Fibroblast of gingiva (primary cell): Measurements from ENCODE around the gene ZNF484.
A peak's percentile ranks its signal among the peaks of the same experiment; 100 is the strongest.
"Not testable (repeated sequence)": the region's sequence is repeated elsewhere in the genome, so short reads cannot be mapped to it uniquely, and the experiment has no call there.

Experiments
- DNase-seq: peaks from one replicate; pipeline ENCODE4 v3.0.0-alpha.2; 2011; ENCODE audit warnings: low read depth

ZNF484 gene

GRCh38 chr9:92877531-92878430 lies at the start of gene ZNF484:
Gene ZNF484, minus strand, starts transcription at chr9:92878038. Its CDS starts 3,009 bp downstream, at chr9:92875029.
- peak; percentile 96 for DNase-seq

- DNase-seq, result no peak
Observed at GRCh38 chr9:92920437-92920836, 42.6 kb upstream of the ZNF484 start.

DNA sequence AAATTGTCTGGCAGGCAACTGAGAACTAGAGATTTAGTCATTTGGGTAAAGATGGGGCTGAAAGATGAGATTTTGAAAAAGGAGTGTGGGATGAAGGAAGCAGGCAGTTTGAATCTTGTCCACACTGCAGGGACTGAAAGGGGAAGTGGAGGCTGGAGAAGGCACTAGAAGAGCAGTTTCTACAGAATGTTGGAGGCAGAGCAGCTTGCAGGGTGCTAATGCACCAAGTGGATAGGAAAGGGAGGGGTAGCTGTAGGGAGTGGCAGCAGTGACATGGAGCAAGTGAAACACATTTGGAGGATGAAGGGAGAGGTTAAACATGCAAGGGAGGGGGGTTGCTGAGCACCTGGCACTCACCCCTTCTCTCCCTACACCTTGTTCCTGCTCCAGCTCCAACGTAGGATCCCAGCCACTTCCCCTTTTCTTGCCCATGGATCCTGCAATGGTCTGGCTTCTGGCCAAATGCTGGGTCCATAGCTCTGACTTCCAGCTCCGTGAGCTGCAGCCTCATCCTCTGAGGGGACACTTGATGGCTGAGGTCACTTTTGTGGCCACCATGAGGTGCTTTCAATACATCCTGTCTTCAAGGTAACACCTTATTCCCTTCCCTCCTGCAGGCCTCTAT lies 39.5 kb upstream of the ZNF484 start:
- DNase-seq, result no peak

DNA sequence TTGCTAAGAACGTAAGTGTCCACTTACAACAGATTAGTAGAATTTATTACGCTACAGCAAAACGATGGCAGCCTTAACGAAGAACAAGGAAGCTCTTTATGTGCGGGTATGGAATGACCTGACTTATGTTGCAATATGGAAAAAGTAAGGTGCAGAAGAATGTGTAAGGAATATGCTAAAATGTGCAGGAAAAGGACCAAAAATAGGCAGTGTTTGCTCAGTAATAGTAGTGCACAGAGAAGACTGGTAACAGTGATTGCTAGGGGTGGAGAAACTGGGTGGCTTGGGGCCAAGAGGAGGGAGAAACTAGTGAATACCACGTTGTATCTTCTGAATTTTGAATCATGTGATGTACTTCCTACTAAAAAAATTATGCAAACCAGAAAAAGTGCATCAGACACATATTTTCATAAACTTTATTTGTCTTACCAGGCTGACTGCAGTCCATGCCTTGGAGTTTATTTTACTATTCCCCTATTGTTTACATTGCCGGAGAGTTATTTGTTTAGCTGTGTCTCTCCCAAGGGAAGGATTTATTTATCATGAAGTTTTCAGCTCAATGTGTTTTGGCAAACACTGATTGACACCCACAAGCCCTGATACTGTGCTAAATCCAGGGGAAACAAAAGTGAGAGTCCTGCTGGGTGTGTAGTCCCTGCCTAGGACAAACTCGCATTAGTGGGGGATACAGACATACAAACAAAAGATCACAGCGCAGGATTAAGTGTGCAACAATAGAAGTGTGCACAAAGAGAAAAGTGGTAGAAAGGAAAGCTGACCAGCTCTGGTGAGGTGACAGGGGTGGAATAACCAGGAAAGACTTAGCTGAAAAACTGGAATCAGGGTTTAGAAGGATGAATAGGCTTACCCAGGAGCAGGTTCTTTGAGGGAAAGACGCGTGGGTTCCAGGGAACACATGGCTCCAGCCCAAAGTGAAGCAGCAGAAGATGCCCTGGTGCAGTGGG lies 34.0 kb upstream of the ZNF484 start:
- peak; percentile 45 for DNase-seq

DNA sequence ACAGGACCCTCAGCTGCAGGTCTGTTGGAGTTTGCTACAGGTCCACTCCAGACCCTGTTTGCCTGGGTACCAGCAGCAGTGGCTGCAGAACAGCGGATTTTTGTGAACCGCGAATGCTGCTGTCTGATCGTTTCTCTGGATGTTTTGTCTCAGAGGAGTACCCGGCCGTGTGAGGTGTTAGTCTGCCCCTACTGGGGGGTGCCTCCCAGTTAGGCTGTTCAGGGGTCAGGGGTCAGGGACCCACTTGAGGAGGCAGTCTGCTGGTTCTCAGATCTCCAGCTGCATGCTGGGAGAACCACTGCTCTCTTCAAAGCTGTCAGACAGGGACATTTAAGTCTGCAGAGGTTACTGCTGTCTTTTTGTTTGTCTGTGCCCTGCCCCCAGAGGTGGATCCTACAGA lies 27.3 kb upstream of the ZNF484 start:
- DNase-seq, result not testable (repeated sequence)

DNA sequence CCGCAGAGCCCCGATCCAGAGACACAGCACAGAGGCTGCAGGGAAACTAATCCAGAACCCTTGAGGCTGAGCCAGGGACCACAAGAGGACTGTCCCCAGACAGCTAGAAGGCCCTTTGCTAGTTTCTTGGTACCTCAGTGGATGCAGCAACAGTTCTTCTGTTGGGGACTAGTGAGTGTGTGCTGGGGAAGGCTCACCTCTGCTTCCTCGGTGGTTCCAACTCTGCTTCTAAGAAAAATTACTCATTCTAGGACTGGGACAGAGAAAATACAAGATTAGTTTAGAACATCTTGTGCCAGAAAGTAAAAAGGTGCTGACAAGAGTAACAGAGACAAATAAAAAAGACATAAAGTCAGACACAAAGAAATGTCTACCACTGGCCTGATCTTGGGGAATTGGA lies 19.5 kb upstream of the ZNF484 start:
- DNase-seq, result no peak

DNA sequence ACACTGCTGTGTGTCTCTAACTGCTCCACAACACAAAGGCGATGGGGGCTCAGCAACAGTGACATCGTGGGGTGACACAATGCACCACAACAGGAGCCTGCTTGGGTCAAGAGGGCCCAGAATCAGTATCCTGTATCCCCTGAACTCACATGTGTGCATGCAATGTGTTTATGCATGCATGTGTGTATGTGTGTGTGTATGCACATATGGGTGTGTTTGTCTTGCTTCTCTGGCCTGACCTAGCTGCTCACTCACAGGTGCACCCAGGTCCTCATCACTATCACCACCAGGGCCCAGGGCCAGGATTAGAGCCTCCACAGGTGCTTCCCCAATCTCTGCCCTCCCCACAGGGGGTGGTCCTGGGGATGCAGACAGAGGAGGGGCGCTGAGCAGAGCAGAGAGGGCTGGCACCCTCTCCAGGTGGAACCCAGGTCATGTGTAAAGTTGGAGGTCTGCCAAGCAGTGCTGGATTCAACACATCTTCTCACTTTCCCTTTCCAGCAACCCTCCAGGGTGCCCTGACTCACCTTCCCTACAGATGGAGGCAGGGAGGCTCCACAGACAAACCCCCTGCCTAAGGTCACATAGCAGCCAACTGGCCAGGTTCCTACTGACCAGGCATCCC lies 18.1 kb upstream of the ZNF484 start:
- no peak for DNase-seq

- no peak for DNase-seq
Observed at GRCh38 chr9:92894711-92895362, 17.0 kb upstream of the ZNF484 start.

- DNase-seq, result not testable (repeated sequence)
Observed at GRCh38 chr9:92893916-92894610, 16.2 kb upstream of the ZNF484 start.

DNA sequence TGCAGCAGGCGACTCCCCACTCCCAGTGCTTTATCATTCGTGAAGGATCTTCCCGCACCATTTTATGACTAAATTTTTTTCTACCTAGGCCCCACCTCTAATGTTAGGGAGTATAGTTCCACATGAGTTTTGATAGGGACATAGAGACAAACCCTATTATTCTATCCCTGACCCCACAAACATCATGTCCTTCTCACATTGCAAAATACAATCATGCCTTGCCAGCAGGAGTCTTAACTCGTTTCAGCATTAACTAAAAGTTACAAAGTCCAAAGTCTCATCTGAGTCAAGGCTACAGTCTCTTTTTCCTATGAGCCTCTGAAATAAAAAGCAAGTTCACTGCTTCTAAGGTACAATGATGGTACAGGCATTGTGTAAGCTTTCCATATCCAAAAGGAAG lies 14.4 kb upstream of the ZNF484 start:
- not testable (repeated sequence) for DNase-seq

- no peak for DNase-seq
Observed at GRCh38 chr9:92890761-92891160, 12.9 kb upstream of the ZNF484 start.

DNA sequence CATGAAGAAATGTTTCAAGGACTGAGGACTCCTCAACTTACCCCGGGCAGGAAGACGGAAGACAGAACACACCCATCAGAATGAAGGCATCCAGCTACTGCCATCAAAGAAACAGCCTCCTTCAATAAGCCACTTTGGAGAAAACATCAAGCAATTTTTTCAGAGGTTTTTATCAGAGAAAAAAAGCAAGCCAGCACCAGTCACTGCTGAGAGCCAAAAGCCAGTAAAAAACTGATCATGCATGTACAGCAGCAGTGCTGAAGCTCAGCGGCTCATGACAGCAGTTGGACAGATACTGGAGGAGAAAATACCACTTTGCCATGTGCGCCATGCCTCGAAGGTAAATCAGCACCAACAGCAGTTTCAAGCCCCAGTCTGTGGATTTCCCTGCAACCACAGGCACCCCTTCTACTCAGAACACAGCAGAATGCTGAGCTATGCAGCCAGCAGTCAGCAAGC lies 10.1 kb upstream of the ZNF484 start:
- DNase-seq, result no peak

DNA sequence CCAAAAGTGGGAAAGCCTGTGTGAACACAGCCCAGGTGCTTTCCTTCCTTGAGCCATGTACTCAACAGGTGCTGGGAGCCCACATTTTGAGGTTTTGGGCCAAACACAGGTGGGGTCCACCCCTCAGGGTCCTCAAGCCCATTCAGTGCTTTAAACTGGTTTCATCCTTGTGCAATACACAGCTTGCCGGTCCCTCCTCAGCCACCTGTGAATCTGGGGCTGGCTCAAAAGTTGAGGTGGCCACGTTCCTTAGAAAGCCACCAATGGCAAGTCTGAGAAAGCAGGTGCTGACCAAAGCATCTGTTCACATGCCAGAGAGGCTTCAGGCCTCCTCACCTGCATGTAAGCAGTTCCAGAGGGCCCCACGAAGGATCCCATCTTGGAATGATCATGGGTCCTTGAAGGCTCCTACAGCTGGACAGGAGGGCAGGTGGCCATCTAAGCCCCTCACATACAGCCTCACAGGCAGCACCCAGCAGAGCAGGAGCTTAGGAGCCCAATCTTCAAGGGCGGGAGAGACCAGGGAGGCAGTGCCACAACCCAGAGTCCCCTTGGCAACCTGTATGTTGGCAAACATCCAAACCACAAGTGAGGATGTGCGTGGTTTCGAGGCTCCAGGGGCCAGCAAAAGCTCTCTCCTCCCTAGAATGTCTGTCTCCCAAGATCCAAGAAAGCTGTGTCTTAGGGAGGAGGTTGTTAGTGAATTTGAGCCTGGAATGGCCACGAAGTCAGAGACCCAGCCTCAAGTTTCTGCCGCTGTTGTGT lies 9.2 kb upstream of the ZNF484 start:
- not testable (repeated sequence) for DNase-seq

DNA sequence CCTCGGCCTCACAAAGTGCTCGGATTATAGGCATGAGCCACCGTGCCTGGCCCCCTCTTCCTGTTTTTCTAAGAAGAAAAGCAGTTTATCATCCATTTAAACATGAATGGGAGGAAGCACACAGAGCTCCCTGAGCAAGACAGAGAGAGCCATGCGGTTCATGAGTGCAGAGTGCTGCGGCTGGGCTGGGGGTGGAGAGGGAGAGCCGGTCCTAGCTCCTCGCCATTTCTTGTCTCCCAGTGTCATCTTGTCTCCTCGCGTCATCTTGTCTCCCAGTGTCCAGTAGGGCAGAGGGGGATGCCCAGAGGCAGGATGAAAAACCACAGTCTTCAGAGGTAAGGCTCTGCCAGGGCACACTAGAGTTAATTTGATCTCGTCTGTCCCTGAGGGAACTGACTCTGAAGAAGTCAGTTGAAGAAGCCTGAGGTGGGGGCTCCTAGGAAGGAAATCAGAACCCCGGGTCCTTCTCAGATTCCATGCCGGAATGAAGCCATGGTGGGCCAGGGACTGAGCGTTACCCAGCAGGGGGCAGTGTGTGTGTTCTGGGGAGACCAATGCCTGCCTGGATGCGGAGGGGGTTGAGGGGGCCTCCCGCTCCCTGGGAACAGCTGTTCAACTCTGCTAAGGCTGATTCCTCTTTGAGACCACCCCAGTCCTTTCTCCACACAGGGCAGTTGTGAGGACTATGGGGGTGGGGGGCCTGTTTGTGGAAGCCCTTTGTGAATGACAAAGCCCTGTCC lies 6.0 kb upstream of the ZNF484 start:
- not testable (repeated sequence) for DNase-seq

- no peak for DNase-seq
Observed at GRCh38 chr9:92882276-92882675, 4.4 kb upstream of the ZNF484 start.

DNA sequence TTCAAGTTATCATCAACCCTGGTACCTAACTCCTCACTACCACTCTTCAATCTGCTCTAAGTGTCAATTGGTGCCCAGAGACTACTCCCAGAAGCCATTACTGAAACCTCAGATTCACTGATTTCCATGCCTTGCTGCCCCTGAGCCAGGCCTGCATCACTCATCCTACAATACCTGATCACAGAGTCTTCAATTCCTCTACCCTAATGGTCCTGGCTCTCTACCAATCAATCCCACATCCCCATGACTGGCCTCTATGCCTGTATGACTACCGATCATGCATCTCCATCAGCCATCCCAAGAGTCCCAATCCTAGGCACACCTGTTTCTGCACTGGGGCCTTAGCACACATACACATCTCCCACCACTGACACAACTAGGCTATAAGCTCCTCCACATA lies 2.5 kb downstream of the ZNF484 start:
- no peak for DNase-seq

- DNase-seq, result no peak
Observed at GRCh38 chr9:92870289-92870688, 7.5 kb downstream of the ZNF484 start.

- not testable (repeated sequence) for DNase-seq
Observed at GRCh38 chr9:92866600-92866999, 11.2 kb downstream of the ZNF484 start.

GRCh38 chr9:92864152-92864551 lies 13.7 kb downstream of the ZNF484 start:
- DNase-seq, result no peak
